ENCODE data around the gene RSRP1. TPM values are rescaled to one million over a fixed set of nuclear protein-coding genes. Genes with fewer than 3 reads are reported as not detected.

Gene RSRP1
- total RNA-seq, 1 donor from 2014 or later: 77.6 TPM

- DNase-seq: peak; percentile 43
Measured at GRCh38 chr1:25217598-25218232, 29.5 kb downstream of the RSRP1 start.

GRCh38 chr1:25217015-25217414 is 30.2 kb downstream of the RSRP1 start:
- no peak for DNase-seq

- DNase-seq: no peak
Measured at GRCh38 chr1:25216123-25216522, 31.1 kb downstream of the RSRP1 start.

- no peak for DNase-seq
Measured at GRCh38 chr1:25212725-25213124, 34.5 kb downstream of the RSRP1 start.

GRCh38 chr1:25210728-25211127 is 36.5 kb downstream of the RSRP1 start:
- no peak for DNase-seq

GRCh38 chr1:25209516-25209915 is 37.7 kb downstream of the RSRP1 start:
- no peak for DNase-seq

- no peak for DNase-seq
Measured at GRCh38 chr1:25208561-25209222, 38.6 kb downstream of the RSRP1 start.

- DNase-seq: no peak
Measured at GRCh38 chr1:25208092-25208491, 39.2 kb downstream of the RSRP1 start.

- DNase-seq: no peak
Measured at GRCh38 chr1:25206201-25206600, 41.1 kb downstream of the RSRP1 start.

- DNase-seq: peak; percentile 87
Measured at GRCh38 chr1:25205786-25206185, 41.5 kb downstream of the RSRP1 start.

GRCh38 chr1:25204797-25205480 is 42.3 kb downstream of the RSRP1 start:
- peak; percentile 89 for DNase-seq

GRCh38 chr1:25201006-25201405 is 46.2 kb downstream of the RSRP1 start:
- DNase-seq: no peak

GRCh38 chr1:25199819-25200620 is 47.2 kb downstream of the RSRP1 start:
- peak; percentile 34 for DNase-seq

GRCh38 chr1:25198663-25199252 is 48.5 kb downstream of the RSRP1 start:
- DNase-seq: peak; percentile 33

GRCh38 chr1:25197982-25198662 is 49.1 kb downstream of the RSRP1 start:
- no peak for DNase-seq

- no peak for DNase-seq
Measured at GRCh38 chr1:25197235-25197975, 49.8 kb downstream of the RSRP1 start.

- no peak for DNase-seq
Measured at GRCh38 chr1:25196830-25197229, 50.4 kb downstream of the RSRP1 start.

GRCh38 chr1:25195835-25196234 is 51.4 kb downstream of the RSRP1 start:
- DNase-seq: no peak

- no peak for DNase-seq
Measured at GRCh38 chr1:25194572-25195020, 52.7 kb downstream of the RSRP1 start.

- no peak for DNase-seq
Measured at GRCh38 chr1:25194054-25194453, 53.2 kb downstream of the RSRP1 start.

- DNase-seq: no peak
Measured at GRCh38 chr1:25193229-25193628, 54.0 kb downstream of the RSRP1 start.
